HuH-7 (cell line): ENCODE results near the gene TIAM2.
"Not testable (repeated sequence)": the region's sequence is repeated elsewhere in the genome, so short reads cannot be mapped to it uniquely, and the experiment has no call there.

Experiments used
- DNase-seq: peaks from one replicate; pipeline ENCODE4 v3.0.0; 2011; ENCODE audit warnings: low spot score

The TIAM2 gene

GRCh38 chr6:154991207-154991606 is 3.9 kb upstream of the TIAM2 start:
- no peak for DNase-seq

- no peak for DNase-seq
Measured at GRCh38 chr6:154993026-154993425, 2.1 kb upstream of the TIAM2 start.

DNA sequence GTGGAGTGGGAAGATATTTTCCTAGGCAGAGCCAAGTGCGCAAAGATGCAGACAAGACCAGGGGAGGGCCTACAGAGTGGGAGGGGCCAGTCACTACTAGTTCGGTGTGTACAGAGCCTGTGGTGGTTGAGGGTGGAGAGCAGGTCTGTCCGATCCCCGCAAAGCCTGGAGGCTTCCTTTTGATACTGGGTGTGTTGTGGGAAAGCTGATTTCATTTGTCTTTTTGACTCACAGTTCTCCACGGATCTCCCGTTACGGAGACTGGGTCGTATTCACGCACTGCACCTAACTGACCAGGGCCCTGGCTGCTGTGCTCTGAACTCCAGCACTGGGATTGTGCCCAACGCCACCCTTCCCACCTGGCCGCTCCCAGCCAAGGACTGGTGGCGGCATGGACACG is 1.4 kb upstream of the TIAM2 start:
- DNase-seq = no peak

- DNase-seq = no peak
Measured at GRCh38 chr6:154994836-154995253, 270 bp upstream of the TIAM2 start.

DNA sequence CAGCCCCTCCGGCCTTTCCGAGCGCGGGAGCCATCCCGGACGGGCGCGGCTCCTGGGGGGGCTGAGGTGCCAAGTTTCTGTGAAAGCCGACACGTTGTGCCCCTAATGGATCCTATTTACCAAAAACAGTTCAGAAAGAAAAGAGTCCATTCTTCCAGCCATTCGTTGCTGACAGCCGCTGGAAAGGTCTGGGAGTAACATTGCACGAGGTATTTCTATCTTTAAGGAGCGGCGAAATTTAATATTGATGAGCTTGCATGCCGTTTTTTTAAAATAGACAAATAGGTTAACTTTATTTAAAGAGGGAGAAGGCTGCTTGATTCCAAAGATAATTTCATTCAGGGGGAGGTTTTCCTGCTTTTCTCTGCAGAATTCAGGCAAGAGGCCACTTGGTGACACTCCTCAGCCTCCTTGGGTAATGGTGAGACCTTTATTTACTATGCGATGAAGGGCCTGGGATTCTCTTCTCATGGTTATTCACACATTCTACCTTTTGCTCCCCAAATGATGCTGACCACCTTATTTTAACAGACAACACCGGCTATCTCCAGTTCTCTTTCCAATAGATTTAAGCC is 988 bp downstream of the TIAM2 start:
- DNase-seq = no peak

- no peak for DNase-seq
Measured at GRCh38 chr6:154996841-154997311, 1.8 kb downstream of the TIAM2 start.

GRCh38 chr6:154998855-154999254 is 3.7 kb downstream of the TIAM2 start:
- no peak for DNase-seq

GRCh38 chr6:155001482-155001881 is 6.4 kb downstream of the TIAM2 start:
- DNase-seq = peak; percentile 72

DNA sequence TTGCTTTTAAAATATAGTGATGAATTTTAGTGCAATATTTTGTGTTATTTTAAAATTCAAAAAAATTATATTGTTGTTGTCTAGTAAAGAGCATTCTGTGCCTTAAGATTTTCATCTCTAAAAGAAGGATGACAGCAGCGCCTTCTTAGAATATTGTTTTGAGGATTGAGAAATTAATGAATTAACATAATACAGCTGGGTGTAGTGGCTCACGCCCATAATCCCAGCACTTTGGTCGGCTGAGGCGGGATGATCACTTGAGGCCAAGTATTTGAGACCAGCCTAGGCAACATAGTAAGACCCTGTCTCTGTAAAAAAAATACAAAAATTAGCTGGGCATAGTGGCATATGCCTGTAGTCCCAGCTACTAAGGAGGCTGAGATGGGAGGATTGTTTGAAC is 6.8 kb downstream of the TIAM2 start:
- no peak for DNase-seq

- no peak for DNase-seq
Measured at GRCh38 chr6:155003476-155003875, 8.4 kb downstream of the TIAM2 start.

- no peak for DNase-seq
Measured at GRCh38 chr6:155004017-155004416, 8.9 kb downstream of the TIAM2 start.

- no peak for DNase-seq
Measured at GRCh38 chr6:155004576-155005372, 9.7 kb downstream of the TIAM2 start.

DNA sequence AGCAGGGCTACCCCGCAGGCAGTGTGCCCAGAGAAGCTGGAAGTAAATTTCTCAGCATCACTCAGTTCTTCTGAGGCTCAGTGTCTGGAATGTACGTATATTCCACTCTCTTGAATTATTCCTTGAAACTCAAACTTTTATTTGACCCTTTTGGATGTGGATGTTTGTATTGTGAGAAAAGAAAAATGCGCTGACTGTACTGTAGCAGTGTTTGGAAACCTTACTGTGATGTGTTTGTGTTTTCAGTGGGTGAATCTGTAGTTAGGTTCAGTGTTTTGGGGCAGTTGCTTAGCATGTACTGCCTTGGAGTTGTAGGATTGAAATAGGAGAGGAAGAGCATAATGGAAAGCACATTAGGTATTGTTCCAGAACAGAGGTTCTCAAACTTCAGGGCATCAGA is 13.5 kb downstream of the TIAM2 start:
- no peak for DNase-seq

- DNase-seq = no peak
Measured at GRCh38 chr6:155010940-155011339, 15.8 kb downstream of the TIAM2 start.

GRCh38 chr6:155011809-155012291 is 16.7 kb downstream of the TIAM2 start:
- DNase-seq = no peak

- no peak for DNase-seq
Measured at GRCh38 chr6:155013457-155013876, 18.4 kb downstream of the TIAM2 start.

- DNase-seq = no peak
Measured at GRCh38 chr6:155014137-155014536, 19.0 kb downstream of the TIAM2 start.

GRCh38 chr6:155014670-155015300 is 19.7 kb downstream of the TIAM2 start:
- DNase-seq = no peak

- not testable (repeated sequence) for DNase-seq
Measured at GRCh38 chr6:155018415-155018814, 23.3 kb downstream of the TIAM2 start.

GRCh38 chr6:155021680-155022079 is 26.6 kb downstream of the TIAM2 start:
- DNase-seq = no peak

- DNase-seq = no peak
Measured at GRCh38 chr6:155022721-155023120, 27.6 kb downstream of the TIAM2 start.

DNA sequence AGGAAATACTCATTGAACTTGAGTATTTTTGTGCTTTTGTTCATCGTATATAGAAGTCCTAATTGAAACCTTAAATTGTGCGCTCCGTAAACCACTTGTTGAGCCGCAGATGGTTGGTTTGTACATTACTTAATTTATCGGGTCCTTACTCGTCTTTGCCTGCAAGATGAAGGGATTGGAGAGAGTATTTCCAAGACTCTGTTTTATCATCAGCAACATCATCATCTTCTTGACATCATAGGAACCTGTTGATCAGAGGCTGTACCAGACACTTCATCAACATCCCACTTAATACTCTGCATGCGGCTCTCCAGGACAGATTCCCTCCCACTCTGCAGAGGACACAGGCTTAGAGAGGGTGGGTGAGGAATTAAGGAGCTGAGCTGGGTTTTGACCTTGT is 28.6 kb downstream of the TIAM2 start:
- DNase-seq = no peak

DNA sequence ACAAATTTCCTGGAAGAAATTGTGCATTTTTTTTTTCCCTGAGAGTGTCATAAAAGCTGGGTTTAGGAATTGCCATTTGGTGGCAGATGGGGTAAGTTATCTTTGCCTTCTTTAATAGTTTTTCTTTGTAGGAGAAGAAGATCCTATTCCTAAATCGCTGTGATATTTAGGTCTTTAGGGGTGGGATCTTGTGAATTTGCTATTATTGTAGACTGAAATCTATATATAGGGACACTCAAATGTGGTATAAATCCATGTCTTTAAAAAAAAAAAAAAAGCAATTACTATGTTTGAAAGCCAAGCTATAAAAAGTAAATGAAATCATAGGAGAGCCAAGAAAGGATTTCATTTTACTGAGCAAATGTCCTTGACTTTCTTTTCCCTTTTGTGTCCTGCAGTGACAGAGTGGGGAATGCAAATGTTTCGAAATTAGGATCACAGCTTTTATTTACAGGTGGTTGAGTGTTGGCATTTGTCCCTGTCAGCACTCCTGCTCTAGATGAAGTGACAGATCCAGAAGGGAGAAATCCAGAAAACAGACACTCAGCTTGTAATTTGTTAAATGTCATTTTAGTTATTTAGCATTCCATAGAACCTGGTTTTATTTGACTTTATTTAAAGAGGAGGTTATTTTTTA is 29.4 kb downstream of the TIAM2 start:
- peak; percentile 38 for DNase-seq
